ENCODE data around the gene HGS. TPM values are rescaled to one million over a fixed set of nuclear protein-coding genes. Genes with fewer than 3 reads are reported as not detected.

HGS gene
- total and polyA plus RNA-seq, 3 experiments from 2014 or later, result 36.7 to 135 (median 122) TPM

DNA sequence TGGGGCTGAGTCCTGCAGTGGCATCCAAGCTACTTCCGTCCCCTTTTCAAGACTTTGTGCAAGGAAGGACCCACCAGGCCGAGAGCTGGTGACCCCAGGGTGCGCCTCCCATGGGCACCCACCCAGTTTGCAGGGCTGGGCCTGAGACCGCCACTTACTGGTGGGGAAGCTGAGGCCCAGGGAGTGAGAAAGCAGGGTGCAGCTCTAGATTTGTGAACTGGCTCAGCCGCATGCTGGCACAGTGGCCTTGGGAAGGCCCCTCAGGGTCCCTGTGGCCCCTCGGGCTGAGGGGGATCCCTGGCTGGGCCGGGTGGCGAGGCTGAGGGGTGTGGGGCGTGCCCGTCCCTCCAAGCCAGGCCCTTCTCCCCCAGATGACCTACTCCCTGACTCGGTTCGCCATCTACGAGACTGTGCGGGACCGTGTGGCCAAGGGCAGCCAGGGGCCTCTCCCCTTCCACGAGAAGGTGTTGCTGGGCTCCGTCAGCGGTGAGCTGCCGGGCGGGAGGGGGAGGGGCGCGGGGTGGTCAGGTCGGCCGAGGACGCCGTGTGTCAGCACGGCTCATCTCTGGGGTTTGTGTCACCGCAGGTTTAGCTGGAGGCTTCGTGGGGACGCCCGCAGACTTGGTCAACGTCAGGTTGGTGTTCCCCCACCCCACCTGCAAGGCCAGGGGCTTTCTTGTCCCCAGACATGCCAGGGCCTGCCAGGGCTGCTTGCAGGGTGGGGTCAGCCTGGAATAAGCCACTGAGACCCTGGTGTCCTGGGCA, 31.5 kb downstream of the HGS start:
- Histone ChIP-seq H3K27me3 (ENCODE audit: insufficient read depth, low read length, poor library complexity, severe bottlenecking) (no peaks in the 10 kb centered on the region), H3K27ac (ENCODE audit: low read depth, low read length) (no peak overlapping the region), H3K4me1 (ENCODE audit: insufficient read depth, low read length) (peaks cover 24% of the 10 kb centered on the region), H3K36me3 (ENCODE audit: insufficient read depth, low read length) (no peaks in the 10 kb centered on the region), H3K4me3 (ENCODE audit: low read length) (no peak overlapping the region), H3K9me3 (ENCODE audit: low read length) (no peaks in the 10 kb centered on the region)
- peaks cover 0 to 1% (median 0%) of the 10 kb centered on the region in 5 donors for H3K9me3 Mint-ChIP-seq
- no peaks in the 10 kb centered on the region for H3K27me3 Mint-ChIP-seq
- no peaks in the 10 kb centered on the region for H3K36me3 Mint-ChIP-seq
- DNase-seq, result no peak
- CTCF ChIA-PET, result no interaction called here
- POLR2A ChIA-PET, result no interaction called here
- H3K4me1 Mint-ChIP-seq, result peaks cover 8 to 22% (median 12%) of the 10 kb centered on the region in 3 donors
- no peak overlapping the region for H3K27ac Mint-ChIP-seq
- H3K4me3 Mint-ChIP-seq, result no peak overlapping the region

DNA sequence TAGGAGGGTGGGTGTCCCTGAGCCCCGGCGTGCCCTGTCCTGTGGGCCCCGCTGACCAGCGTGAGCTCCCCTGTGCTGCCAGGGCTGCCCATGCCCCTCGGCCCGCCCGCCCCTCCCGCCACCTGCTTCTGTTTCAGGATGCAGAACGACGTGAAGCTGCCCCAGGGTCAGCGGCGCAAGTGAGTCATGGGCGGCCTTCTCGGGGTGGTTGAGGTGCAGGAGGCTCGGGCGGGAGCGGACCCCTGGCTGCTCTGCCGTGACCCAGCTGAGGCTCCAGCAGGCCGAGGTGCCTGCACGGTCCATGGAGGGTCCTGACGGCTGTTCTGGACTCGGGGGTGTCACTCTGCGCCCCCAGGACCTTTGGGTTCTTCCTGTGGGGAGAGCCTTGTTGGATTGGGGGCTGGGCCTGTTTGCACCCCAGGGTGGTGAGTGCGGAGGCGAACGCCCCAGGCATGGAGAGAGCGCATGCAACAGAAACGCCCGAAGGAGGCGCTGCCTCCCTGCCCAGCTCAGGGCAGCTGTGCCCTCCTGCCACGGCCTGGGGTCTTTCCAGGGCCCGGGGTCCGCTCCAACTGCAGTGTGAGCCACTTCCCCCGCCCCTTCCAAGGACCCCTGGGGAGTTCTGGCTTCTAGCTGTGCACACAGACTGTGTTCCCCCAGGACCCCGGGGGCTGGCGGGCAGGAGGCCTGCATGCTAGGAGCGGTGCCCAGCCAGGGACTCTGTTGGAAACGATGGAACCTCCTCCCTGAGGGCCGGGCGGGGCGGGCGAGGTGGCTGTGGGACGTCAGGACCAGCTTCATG, 32.3 kb downstream of the HGS start:
- no peaks in the 10 kb centered on the region for H3K36me3 Mint-ChIP-seq
- no peak overlapping the region for H3K4me3 Mint-ChIP-seq
- no peaks in the 10 kb centered on the region for H3K27me3 Mint-ChIP-seq
- Histone ChIP-seq H3K27me3 (ENCODE audit: insufficient read depth, low read length, poor library complexity, severe bottlenecking) (no peaks in the 10 kb centered on the region), H3K36me3 (ENCODE audit: insufficient read depth, low read length) (no peaks in the 10 kb centered on the region), H3K9me3 (ENCODE audit: low read length) (no peaks in the 10 kb centered on the region), H3K4me1 (ENCODE audit: insufficient read depth, low read length) (peaks cover 16% of the 10 kb centered on the region), H3K4me3 (ENCODE audit: low read length) (no peak overlapping the region), H3K27ac (ENCODE audit: low read depth, low read length) (no peak overlapping the region)
- H3K27ac Mint-ChIP-seq, result no peak overlapping the region
- ChIA-PET CTCF (no interaction called here), POLR2A (no interaction called here)
- DNase-seq, result no peak
- H3K9me3 Mint-ChIP-seq, result peaks cover 0 to 1% (median 0%) of the 10 kb centered on the region in 5 donors
- peaks cover 3 to 15% (median 5%) of the 10 kb centered on the region in 3 donors for H3K4me1 Mint-ChIP-seq

DNA sequence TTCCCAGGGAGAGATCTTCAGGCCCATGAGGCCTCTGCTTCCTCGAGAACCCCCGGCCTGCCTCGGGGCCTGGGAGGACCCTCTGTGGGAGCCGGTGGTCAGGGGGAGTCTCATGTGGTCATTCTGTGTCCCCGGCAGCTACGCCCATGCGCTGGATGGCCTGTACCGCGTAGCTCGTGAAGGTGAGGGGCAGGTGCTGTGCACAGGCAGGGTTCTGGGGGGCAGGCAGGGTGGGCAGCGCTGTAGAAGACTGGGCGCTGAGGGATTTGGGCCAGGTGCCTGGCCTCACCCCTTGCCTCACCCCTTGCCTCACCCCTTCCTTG, 32.8 kb downstream of the HGS start:
- H3K27ac Mint-ChIP-seq, result no peak overlapping the region
- POLR2A ChIA-PET, result interaction anchor here (0.6 kb wide), 1 partner anchor 323 kb away, joined by 4 read pairs; no protein-coding TSS in a partner anchor

DNA sequence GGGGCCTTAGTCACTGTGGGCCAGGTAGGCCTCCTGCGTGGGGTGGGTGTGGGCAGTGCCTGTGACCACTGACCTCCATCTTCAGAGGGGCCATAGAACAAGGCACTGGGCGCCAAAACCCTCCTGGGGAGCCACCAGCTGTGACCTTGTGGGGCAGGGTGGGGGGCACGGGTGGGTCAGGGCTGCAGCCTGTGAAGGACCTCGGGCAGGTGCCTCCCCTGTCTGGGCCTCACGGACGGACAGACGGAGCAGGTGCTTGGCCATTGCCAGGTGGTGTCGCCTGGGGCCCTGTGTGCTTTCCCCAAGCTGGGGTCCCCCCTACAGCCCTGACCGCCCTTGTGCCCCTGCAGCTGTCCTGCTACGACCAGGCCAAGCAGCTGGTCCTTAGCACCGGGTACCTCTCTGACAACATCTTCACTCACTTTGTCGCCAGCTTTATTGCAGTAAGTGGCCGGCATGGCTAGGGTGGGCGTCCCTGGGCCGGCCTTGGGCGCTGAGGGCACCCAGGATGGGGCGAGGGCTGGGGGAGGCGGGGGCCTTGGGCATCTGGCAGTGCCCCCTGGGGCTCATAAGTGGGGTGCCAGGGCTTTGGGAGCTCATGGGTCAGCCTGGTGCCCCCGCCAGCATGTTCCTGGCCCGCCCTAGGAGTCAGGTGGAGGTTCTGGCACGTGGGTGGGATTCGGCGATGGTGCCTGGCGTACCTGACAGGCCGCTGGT, 33.4 kb downstream of the HGS start:
- H3K36me3 Mint-ChIP-seq, result no peaks in the 10 kb centered on the region
- no peak for DNase-seq
- H3K4me3 Mint-ChIP-seq, result no peak overlapping the region
- H3K27ac Mint-ChIP-seq, result peak overlapping the region in 1 of 8 donors; percentile 26
- H3K9me3 Mint-ChIP-seq, result peaks cover 0 to 1% (median 0%) of the 10 kb centered on the region in 5 donors
- CTCF ChIA-PET, result no interaction called here
- no peaks in the 10 kb centered on the region for H3K36me3 ChIP-seq (ENCODE audit: insufficient read depth, low read length)
- H3K4me1 Mint-ChIP-seq, result peaks cover 3 to 8% (median 5%) of the 10 kb centered on the region in 3 donors
- POLR2A ChIA-PET, result interaction anchor here (0.6 kb wide), 1 partner anchor 324 kb away, joined by 4 read pairs; no protein-coding TSS in a partner anchor
- H3K27ac ChIP-seq (ENCODE audit: low read depth, low read length), result no peak overlapping the region
- peaks cover 9% of the 10 kb centered on the region for H3K4me1 ChIP-seq (ENCODE audit: insufficient read depth, low read length)
- H3K4me3 ChIP-seq (ENCODE audit: low read length), result no peak overlapping the region
- no peaks in the 10 kb centered on the region for H3K27me3 Mint-ChIP-seq
- no peaks in the 10 kb centered on the region for H3K27me3 ChIP-seq (ENCODE audit: insufficient read depth, low read length, poor library complexity, severe bottlenecking)
- H3K9me3 ChIP-seq (ENCODE audit: low read length), result no peaks in the 10 kb centered on the region

More for the DNA sequence above, 32.8 kb downstream of the HGS start:
- Histone ChIP-seq H3K4me1 (ENCODE audit: insufficient read depth, low read length) (peaks cover 10% of the 10 kb centered on the region), H3K27ac (ENCODE audit: low read depth, low read length) (no peak overlapping the region), H3K4me3 (ENCODE audit: low read length) (no peak overlapping the region), H3K9me3 (ENCODE audit: low read length) (no peaks in the 10 kb centered on the region), H3K27me3 (ENCODE audit: insufficient read depth, low read length, poor library complexity, severe bottlenecking) (no peaks in the 10 kb centered on the region), H3K36me3 (ENCODE audit: insufficient read depth, low read length) (no peaks in the 10 kb centered on the region)
- Mint-ChIP-seq H3K4me1 (peaks cover 3 to 10% (median 5%) of the 10 kb centered on the region in 3 donors), H3K36me3 (no peaks in the 10 kb centered on the region), H3K9me3 (peaks cover 0 to 1% (median 0%) of the 10 kb centered on the region in 5 donors), H3K27me3 (no peaks in the 10 kb centered on the region), H3K4me3 (no peak overlapping the region)
- no peak for DNase-seq
- CTCF ChIA-PET, result no interaction called here

GRCh38 chr17:81717766-81718089, 33.9 kb downstream of the HGS start:
- Histone ChIP-seq H3K36me3 (ENCODE audit: insufficient read depth, low read length) (no peaks in the 10 kb centered on the region), H3K27ac (ENCODE audit: low read depth, low read length) (no peak overlapping the region), H3K4me1 (ENCODE audit: insufficient read depth, low read length) (peaks cover 7% of the 10 kb centered on the region), H3K27me3 (ENCODE audit: insufficient read depth, low read length, poor library complexity, severe bottlenecking) (no peaks in the 10 kb centered on the region), H3K4me3 (ENCODE audit: low read length) (no peak overlapping the region), H3K9me3 (ENCODE audit: low read length) (no peaks in the 10 kb centered on the region)
- POLR2A ChIA-PET, result no interaction called here
- Mint-ChIP-seq H3K27me3 (no peaks in the 10 kb centered on the region), H3K27ac (no peak overlapping the region), H3K36me3 (no peaks in the 10 kb centered on the region), H3K4me3 (no peak overlapping the region), H3K4me1 (peaks cover 2 to 7% (median 3%) of the 10 kb centered on the region in 3 donors), H3K9me3 (peaks cover 0 to 1% (median 0%) of the 10 kb centered on the region in 5 donors)
- CTCF ChIA-PET, result no interaction called here
- DNase-seq, result no peak

GRCh38 chr17:81719410-81720266, 35.8 kb downstream of the HGS start:
- Histone ChIP-seq H3K36me3 (ENCODE audit: insufficient read depth, low read length) (no peaks in the 10 kb centered on the region), H3K27ac (ENCODE audit: low read depth, low read length) (no peak overlapping the region), H3K9me3 (ENCODE audit: low read length) (no peaks in the 10 kb centered on the region), H3K4me1 (ENCODE audit: insufficient read depth, low read length) (no peaks in the 10 kb centered on the region), H3K27me3 (ENCODE audit: insufficient read depth, low read length, poor library complexity, severe bottlenecking) (no peaks in the 10 kb centered on the region), H3K4me3 (ENCODE audit: low read length) (no peak overlapping the region)
- no peak overlapping the region for H3K27ac Mint-ChIP-seq
- no peaks in the 10 kb centered on the region for H3K36me3 Mint-ChIP-seq
- no peaks in the 10 kb centered on the region for H3K9me3 Mint-ChIP-seq
- CTCF ChIA-PET, result no interaction called here
- POLR2A ChIA-PET, result no interaction called here
- peaks cover 0 to 7% of the 10 kb centered on the region in 2 donors for H3K27me3 Mint-ChIP-seq
- H3K4me3 Mint-ChIP-seq, result no peak overlapping the region
- no peaks in the 10 kb centered on the region for H3K4me1 Mint-ChIP-seq
- no peak for DNase-seq

GRCh38 chr17:81720267-81721071, 36.7 kb downstream of the HGS start:
- Mint-ChIP-seq H3K36me3 (no peaks in the 10 kb centered on the region), H3K27me3 (peaks cover 0 to 7% of the 10 kb centered on the region in 2 donors)
- H3K27ac ChIP-seq (ENCODE audit: low read depth, low read length), result no peak overlapping the region

More at GRCh38 chr17:81720267-81721071, 36.7 kb downstream of the HGS start:
- POLR2A ChIA-PET, result no interaction called here
- no peak overlapping the region for H3K4me3 Mint-ChIP-seq
- no peaks in the 10 kb centered on the region for H3K9me3 ChIP-seq (ENCODE audit: low read length)
- no peaks in the 10 kb centered on the region for H3K36me3 ChIP-seq (ENCODE audit: insufficient read depth, low read length)
- no peak for DNase-seq
- H3K4me1 ChIP-seq (ENCODE audit: insufficient read depth, low read length), result no peaks in the 10 kb centered on the region
- H3K9me3 Mint-ChIP-seq, result no peaks in the 10 kb centered on the region
- H3K4me3 ChIP-seq (ENCODE audit: low read length), result no peak overlapping the region
- no peaks in the 10 kb centered on the region for H3K4me1 Mint-ChIP-seq
- CTCF ChIA-PET, result no interaction called here
- no peaks in the 10 kb centered on the region for H3K27me3 ChIP-seq (ENCODE audit: insufficient read depth, low read length, poor library complexity, severe bottlenecking)
- H3K27ac Mint-ChIP-seq, result no peak overlapping the region
